MV-4-11 (cell line): ENCODE data around the gene GNAQ.
"Not testable (repeated sequence)": the region's sequence is repeated elsewhere in the genome, so short reads cannot be mapped to it uniquely, and the experiment has no call there.

Experiments used
- DNase-seq: peaks from one replicate; lab custom pipeline; 2025; lab: John Stamatoyannopoulos, UW

The GNAQ gene

GRCh38 chr9:77771171-77771570 is 260.4 kb downstream of the GNAQ start:
- DNase-seq, result no peak

GRCh38 chr9:77770340-77770739 is 261.3 kb downstream of the GNAQ start:
- DNase-seq, result no peak

- DNase-seq, result peak; percentile 87
Observed at GRCh38 chr9:77769246-77769645, 262.4 kb downstream of the GNAQ start.

- no peak for DNase-seq
Observed at GRCh38 chr9:77766587-77766986, 265.0 kb downstream of the GNAQ start.

- no peak for DNase-seq
Observed at GRCh38 chr9:77765781-77766259, 265.8 kb downstream of the GNAQ start.

GRCh38 chr9:77764894-77765780 is 266.5 kb downstream of the GNAQ start:
- DNase-seq, result peak; percentile 45

GRCh38 chr9:77763566-77763965 is 268.0 kb downstream of the GNAQ start:
- no peak for DNase-seq

GRCh38 chr9:77760919-77761318 is 270.7 kb downstream of the GNAQ start:
- DNase-seq, result not testable (repeated sequence)

- no peak for DNase-seq
Observed at GRCh38 chr9:77759391-77759790, 272.2 kb downstream of the GNAQ start.

- DNase-seq, result no peak
Observed at GRCh38 chr9:77756449-77756848, 275.2 kb downstream of the GNAQ start.

GRCh38 chr9:77753180-77753579 is 278.4 kb downstream of the GNAQ start:
- DNase-seq, result no peak

- DNase-seq, result no peak
Observed at GRCh38 chr9:77752554-77752953, 279.1 kb downstream of the GNAQ start.

- peak; percentile 65 for DNase-seq
Observed at GRCh38 chr9:77751341-77752091, 280.1 kb downstream of the GNAQ start.

- DNase-seq, result no peak
Observed at GRCh38 chr9:77750981-77751340, 280.6 kb downstream of the GNAQ start.

- no peak for DNase-seq
Observed at GRCh38 chr9:77750284-77750683, 281.3 kb downstream of the GNAQ start.

GRCh38 chr9:77748214-77748772 is 283.3 kb downstream of the GNAQ start:
- no peak for DNase-seq

- DNase-seq, result no peak
Observed at GRCh38 chr9:77747163-77747562, 284.4 kb downstream of the GNAQ start.

GRCh38 chr9:77744841-77745430 is 286.7 kb downstream of the GNAQ start:
- no peak for DNase-seq

GRCh38 chr9:77743386-77743785 is 288.2 kb downstream of the GNAQ start:
- DNase-seq, result no peak

GRCh38 chr9:77738932-77739331 is 292.7 kb downstream of the GNAQ start:
- DNase-seq, result no peak

GRCh38 chr9:77735494-77735893 is 296.1 kb downstream of the GNAQ start:
- DNase-seq, result no peak

- DNase-seq, result no peak
Observed at GRCh38 chr9:77731930-77732329, 299.7 kb downstream of the GNAQ start.
